ENCODE measurements around the gene PRKCG. TPM values are rescaled to one million over a fixed set of nuclear protein-coding genes. Genes with fewer than 3 reads are reported as not detected.
A peak's percentile ranks its signal among the peaks of the same experiment; 100 is the strongest.

Gene PRKCG
- total and polyA plus RNA-seq, 2 experiments from 2014 or later: not detected

GRCh38 chr19:53870485-53870844 is 11.5 kb upstream of the PRKCG start:
- 75 to 82% methylated on average over 5 of the region's 5 CpGs for WGBS, 2 experiments (ENCODE audit: low coverage in 1 of 2, low lambda C conversion rate in 2 of 2, missing lambda C conversion rate in 2 of 2)
- 0 out of 2 replicates have a peak, but pooled peaks cover 7% of the 10 kb centered on the region for H4K20me1 ChIP-seq (ENCODE audit: insufficient read depth)
- H3K9me2 ChIP-seq (ENCODE audit: insufficient read depth): no peaks in the 10 kb centered on the region
- peaks cover 41% of the 10 kb centered on the region for H3F3A ChIP-seq (ENCODE audit: insufficient read depth)
- H3K4me3 ChIP-seq: 0 out of 2 replicates have a peak overlapping the region, but pooled peaks have one; percentile 9
- H3K4me1 ChIP-seq (ENCODE audit: insufficient read depth): peaks cover 14% of the 10 kb centered on the region
- H3K79me2 ChIP-seq (ENCODE audit: insufficient read depth): peaks cover 67% of the 10 kb centered on the region
- H3K27me3 ChIP-seq (replicated peaks; ENCODE audit: insufficient read depth): no peaks in the 10 kb centered on the region
- H3K36me3 ChIP-seq (ENCODE audit: low read depth): peaks cover 16% of the 10 kb centered on the region
- no peaks in the 10 kb centered on the region for H3K9me3 ChIP-seq (ENCODE audit: low read depth)
- 0 out of 2 replicates have a peak overlapping the region, but pooled peaks have one; percentile 10 for H3K27ac ChIP-seq
- peak overlapping the region; percentile 100 for H3K9ac ChIP-seq
- no peak for DNase-seq
- H2AFZ ChIP-seq: no peak overlapping the region
- in situ Hi-C loops (cut with MboI): no loop called here
- TF ChIP-seq EZH2 (IDR thresholded peaks at IDR 0.05; ENCODE audit: insufficient read depth, poor library complexity, severe bottlenecking): no peak
- TF ChIP-seq EZH2phosphoT487 (IDR thresholded peaks at IDR 0.05; ENCODE audit: insufficient read depth, low read depth): no peak
- H3K4me2 ChIP-seq (ENCODE audit: unreplicated experiment): peak overlapping the region; percentile 2

GRCh38 chr19:53871454-53871853 is 10.5 kb upstream of the PRKCG start:
- Histone ChIP-seq H3K9me2 (ENCODE audit: insufficient read depth) (no peaks in the 10 kb centered on the region), H3K27ac (0 out of 2 replicates have a peak overlapping the region, but pooled peaks have one; percentile 3), H2AFZ (no peak overlapping the region), H3K9me3 (ENCODE audit: low read depth) (no peaks in the 10 kb centered on the region), H3K4me1 (ENCODE audit: insufficient read depth) (peaks cover 7% of the 10 kb centered on the region; the same call in 1 of the 2 replicates), H3K36me3 (ENCODE audit: low read depth) (peaks cover 21% of the 10 kb centered on the region), H3K27me3 (replicated peaks; ENCODE audit: insufficient read depth) (no peaks in the 10 kb centered on the region), H3K79me2 (ENCODE audit: insufficient read depth) (peaks cover 67% of the 10 kb centered on the region), H4K20me1 (ENCODE audit: insufficient read depth) (0 out of 2 replicates have a peak, but pooled peaks cover 7% of the 10 kb centered on the region), H3K9ac (no peak overlapping the region; the same call in 1 of the 2 replicates), H3F3A (ENCODE audit: insufficient read depth) (peaks cover 44% of the 10 kb centered on the region), H3K4me3 (no peak overlapping the region), H3K4me2 (ENCODE audit: unreplicated experiment) (no peak overlapping the region)
- DNase-seq: no peak
- TF ChIP-seq EZH2 (IDR thresholded peaks at IDR 0.05; ENCODE audit: insufficient read depth, poor library complexity, severe bottlenecking) (no peak), EZH2phosphoT487 (IDR thresholded peaks at IDR 0.05; ENCODE audit: insufficient read depth, low read depth) (no peak)
- WGBS, 2 experiments (ENCODE audit: low coverage in 1 of 2, low lambda C conversion rate in 2 of 2, missing lambda C conversion rate in 2 of 2): 71 to 74% methylated on average over 7 of the region's 7 CpGs
- in situ Hi-C loops (cut with MboI): no loop called here

- Histone ChIP-seq H3K27me3 (replicated peaks; ENCODE audit: insufficient read depth) (no peaks in the 10 kb centered on the region), H3K79me2 (ENCODE audit: insufficient read depth) (peaks cover 66% of the 10 kb centered on the region), H3K4me3 (no peak overlapping the region), H3K4me2 (ENCODE audit: unreplicated experiment) (no peak overlapping the region), H3K9ac (no peak overlapping the region), H3K9me3 (ENCODE audit: low read depth) (no peaks in the 10 kb centered on the region), H3K4me1 (ENCODE audit: insufficient read depth) (no peaks in the 10 kb centered on the region), H2AFZ (no peak overlapping the region), H3F3A (ENCODE audit: insufficient read depth) (peaks cover 47% of the 10 kb centered on the region), H4K20me1 (ENCODE audit: insufficient read depth) (0 out of 2 replicates have a peak, but pooled peaks cover 7% of the 10 kb centered on the region), H3K27ac (no peak overlapping the region), H3K36me3 (ENCODE audit: low read depth) (peaks cover 21% of the 10 kb centered on the region), H3K9me2 (ENCODE audit: insufficient read depth) (no peaks in the 10 kb centered on the region)
- 78 to 79% methylated on average over 6 of the region's 6 CpGs for WGBS, 2 experiments (ENCODE audit: low coverage in 1 of 2, low lambda C conversion rate in 2 of 2, missing lambda C conversion rate in 2 of 2)
- in situ Hi-C loops (cut with MboI): no loop called here
- no peak for TF ChIP-seq EZH2phosphoT487 (IDR thresholded peaks at IDR 0.05; ENCODE audit: insufficient read depth, low read depth)
- no peak for TF ChIP-seq EZH2 (IDR thresholded peaks at IDR 0.05; ENCODE audit: insufficient read depth, poor library complexity, severe bottlenecking)
- no peak for DNase-seq
Measured at GRCh38 chr19:53872762-53873161, 9.2 kb upstream of the PRKCG start.

GRCh38 chr19:53873773-53874605 is 8.0 kb upstream of the PRKCG start:
- H3K27ac ChIP-seq: no peak overlapping the region
- H3K36me3 ChIP-seq (ENCODE audit: low read depth): peaks cover 21% of the 10 kb centered on the region
- H3K27me3 ChIP-seq (replicated peaks; ENCODE audit: insufficient read depth): no peaks in the 10 kb centered on the region
- 0 out of 2 replicates have a peak, but pooled peaks cover 7% of the 10 kb centered on the region for H4K20me1 ChIP-seq (ENCODE audit: insufficient read depth)
- peaks cover 47% of the 10 kb centered on the region for H3F3A ChIP-seq (ENCODE audit: insufficient read depth)
- in situ Hi-C loops (cut with MboI): no loop called here
- no peaks in the 10 kb centered on the region for H3K9me2 ChIP-seq (ENCODE audit: insufficient read depth)
- no peak overlapping the region for H3K4me3 ChIP-seq
- no peaks in the 10 kb centered on the region for H3K9me3 ChIP-seq (ENCODE audit: low read depth)
- H3K79me2 ChIP-seq (ENCODE audit: insufficient read depth): peaks cover 54% of the 10 kb centered on the region
- no peak for DNase-seq
- no peak overlapping the region for H3K4me2 ChIP-seq (ENCODE audit: unreplicated experiment)
- H2AFZ ChIP-seq: no peak overlapping the region
- H3K4me1 ChIP-seq (ENCODE audit: insufficient read depth): no peaks in the 10 kb centered on the region
- H3K9ac ChIP-seq: no peak overlapping the region
- 87 to 88% methylated on average over 51 of the region's 51 CpGs for WGBS, 2 experiments (ENCODE audit: low coverage in 1 of 2, low lambda C conversion rate in 2 of 2, missing lambda C conversion rate in 2 of 2)
- no peak for TF ChIP-seq EZH2 (IDR thresholded peaks at IDR 0.05; ENCODE audit: insufficient read depth, poor library complexity, severe bottlenecking)
- TF ChIP-seq EZH2phosphoT487 (IDR thresholded peaks at IDR 0.05; ENCODE audit: insufficient read depth, low read depth): no peak

Data from GM23248 (cell line).